Uterus (tissue), 2 donors: ENCODE results near the gene FSD1.

Experiments used
- CTCF ChIP-seq, 4 experiments: fragments of 200-600 bp in 2 of 4; fragments of 450-650 bp in 2 of 4; sonication (generic) in 2 of 4; IDR thresholded peaks; one replicate each; pipeline ENCODE4 v1.5.1; 2016 to 2019; ENCODE audit warnings: antibody characterized with exemption in 4 of 4, mild to moderate bottlenecking in 2 of 4, moderate library complexity in 1 of 4
- POLR2A ChIP-seq, 2 donors: fragments of 450-650 bp; IDR thresholded peaks; one replicate each; pipeline ENCODE4 v1.6.1; 2016; ENCODE audit warnings: antibody characterized with exemption in 2 of 2, mild to moderate bottlenecking in 1 of 2, moderate library complexity in 1 of 2

- TF ChIP-seq CTCF (IDR thresholded peaks at IDR 0.05), result no peak
- TF ChIP-seq POLR2A (IDR thresholded peaks at IDR 0.05), result no peak
These were observed 63.9 kb downstream of the FSD1 start for GRCh38 chr19:4368128-4368820.
